HG03139 (cell line): ENCODE results near the gene RRAGC.
"Not testable (repeated sequence)": the region's sequence is repeated elsewhere in the genome, so short reads cannot be mapped to it uniquely, and the experiment has no call there.

Experiments
- ATAC-seq: cut with Tn5 transposase; IDR thresholded peaks from one replicate; pipeline ENCODE4 v1.9.1; 2021; ENCODE audit not compliant: unreplicated experiment

RRAGC gene

GRCh38 chr1:38858833-38859560 lies 575 bp downstream of the RRAGC start:
- peak; percentile 27 for ATAC-seq

DNA sequence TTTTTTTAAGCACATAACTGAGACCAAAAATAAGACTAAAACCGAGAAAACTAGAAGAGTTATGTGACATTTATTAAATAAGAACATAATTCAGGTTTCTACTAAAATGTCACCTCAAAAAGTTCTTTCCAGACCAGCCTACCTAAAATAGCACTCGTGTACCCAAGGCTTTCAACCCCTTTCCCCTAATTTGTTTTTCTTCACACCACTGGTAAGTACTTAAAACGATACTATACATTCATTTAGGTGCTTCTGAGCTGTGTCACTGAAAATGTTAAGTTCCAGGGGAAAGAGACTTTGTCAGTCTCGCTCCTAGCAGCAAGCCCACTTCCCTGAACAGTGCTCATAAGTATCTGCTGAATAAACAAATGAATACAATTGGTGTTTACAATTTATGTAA lies 6.8 kb downstream of the RRAGC start:
- no peak for ATAC-seq

DNA sequence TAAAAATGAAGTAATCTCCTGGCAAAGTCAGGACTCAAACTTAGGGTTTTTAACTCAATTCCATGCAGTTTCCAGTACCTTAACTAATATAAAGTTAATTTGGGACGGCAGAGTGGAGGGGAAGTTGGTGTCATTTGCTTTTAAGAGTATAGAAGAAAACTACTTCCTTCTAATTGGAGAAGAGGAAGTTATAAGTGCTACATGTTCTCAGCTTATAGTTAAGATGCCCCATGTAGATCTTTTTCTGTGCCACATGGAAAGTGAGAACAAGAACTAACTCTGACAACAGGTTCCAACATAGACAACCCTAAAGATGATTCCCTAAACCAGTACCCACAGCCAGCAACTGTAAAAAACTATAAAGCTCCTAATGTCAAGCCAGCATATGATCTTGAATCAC lies 11.5 kb downstream of the RRAGC start:
- no peak for ATAC-seq

GRCh38 chr1:38846210-38846609 lies 13.4 kb downstream of the RRAGC start:
- no peak for ATAC-seq

GRCh38 chr1:38845088-38845487 lies 14.5 kb downstream of the RRAGC start:
- not testable (repeated sequence) for ATAC-seq

DNA sequence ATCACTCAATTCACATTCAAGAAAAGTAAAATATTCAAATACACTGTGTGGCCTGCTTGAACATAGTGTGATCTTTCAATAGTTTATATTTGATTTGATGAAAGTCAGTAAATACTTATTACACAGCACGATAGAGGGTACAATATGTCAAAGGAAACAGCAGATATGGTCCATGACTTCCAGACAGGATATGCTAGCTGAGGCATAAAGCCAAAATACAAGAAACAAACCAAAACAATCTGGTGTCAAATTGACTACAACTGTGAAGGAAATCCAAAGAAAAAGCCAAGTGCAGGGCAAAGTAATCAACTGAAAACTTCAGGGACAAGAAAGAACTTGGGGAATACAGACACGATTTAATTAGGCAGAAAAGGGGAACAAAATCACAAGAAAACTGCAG lies 19.3 kb downstream of the RRAGC start:
- ATAC-seq, result no peak

- no peak for ATAC-seq
These were observed 20.2 kb downstream of the RRAGC start for GRCh38 chr1:38839363-38839762.

DNA sequence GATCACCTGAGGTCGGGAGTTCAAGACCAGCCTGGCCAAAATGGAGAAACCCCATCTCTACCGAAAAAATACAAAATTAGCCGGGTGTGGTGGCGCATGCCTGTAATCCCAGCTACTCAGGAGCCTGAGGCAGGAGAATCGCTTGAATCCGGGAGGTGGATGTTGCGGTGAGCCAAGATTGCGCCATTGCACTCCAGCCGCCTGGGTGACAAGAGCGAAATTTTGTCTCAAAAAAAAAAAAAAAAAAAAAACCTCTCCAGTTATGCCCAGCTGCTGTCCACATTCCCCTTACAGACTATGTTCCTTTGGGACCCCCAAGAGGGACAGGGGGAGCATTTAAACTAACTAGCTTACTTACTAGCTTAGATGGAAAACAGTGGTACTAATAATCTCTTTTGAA lies 23.3 kb downstream of the RRAGC start:
- ATAC-seq, result not testable (repeated sequence)

- peak; percentile 63 for ATAC-seq
These were observed 24.4 kb downstream of the RRAGC start for GRCh38 chr1:38834937-38835827.

- no peak for ATAC-seq
These were observed 25.3 kb downstream of the RRAGC start for GRCh38 chr1:38834221-38834782.

DNA sequence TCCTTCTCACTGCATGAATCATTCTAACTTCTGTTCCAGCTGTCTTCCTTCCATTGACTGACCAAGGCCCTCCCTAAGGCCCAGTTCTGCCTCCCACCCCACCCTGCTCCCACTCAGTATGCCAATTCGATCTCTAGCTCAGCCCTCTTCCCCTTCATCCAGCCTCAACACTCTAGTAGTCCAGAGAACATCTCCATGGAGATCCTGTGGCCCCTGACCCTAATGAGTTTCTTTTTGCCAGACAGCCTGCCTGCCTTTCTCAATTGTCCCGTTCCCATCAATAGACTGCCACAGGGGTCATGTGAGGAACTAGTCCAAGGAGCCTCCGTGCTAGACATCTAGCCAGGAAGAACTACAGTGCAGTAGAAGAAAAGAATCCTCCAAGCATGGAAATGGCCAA lies 26.4 kb downstream of the RRAGC start:
- no peak for ATAC-seq

GRCh38 chr1:38832370-38832734 lies 27.2 kb downstream of the RRAGC start:
- ATAC-seq, result no peak

GRCh38 chr1:38831731-38832369 lies 27.7 kb downstream of the RRAGC start:
- ATAC-seq, result no peak

DNA sequence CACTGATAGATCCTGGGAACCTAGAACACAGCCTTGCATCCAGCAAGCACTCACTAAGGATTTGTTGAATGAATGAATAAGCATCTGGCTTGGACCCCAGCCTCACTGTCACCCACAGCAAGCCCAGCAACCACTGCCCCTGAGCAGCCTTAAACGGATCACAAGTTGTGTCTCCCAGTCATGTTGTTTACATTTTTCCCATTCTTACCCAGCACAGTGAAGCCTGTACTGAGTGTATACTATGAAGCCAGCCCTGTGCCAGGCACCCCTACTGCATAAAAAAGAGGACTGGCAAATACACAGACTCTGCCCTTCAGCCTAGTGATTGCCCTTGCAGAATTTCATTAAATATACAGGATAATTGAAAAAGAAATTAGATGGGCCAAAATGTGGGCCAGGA lies 30.2 kb downstream of the RRAGC start:
- no peak for ATAC-seq

DNA sequence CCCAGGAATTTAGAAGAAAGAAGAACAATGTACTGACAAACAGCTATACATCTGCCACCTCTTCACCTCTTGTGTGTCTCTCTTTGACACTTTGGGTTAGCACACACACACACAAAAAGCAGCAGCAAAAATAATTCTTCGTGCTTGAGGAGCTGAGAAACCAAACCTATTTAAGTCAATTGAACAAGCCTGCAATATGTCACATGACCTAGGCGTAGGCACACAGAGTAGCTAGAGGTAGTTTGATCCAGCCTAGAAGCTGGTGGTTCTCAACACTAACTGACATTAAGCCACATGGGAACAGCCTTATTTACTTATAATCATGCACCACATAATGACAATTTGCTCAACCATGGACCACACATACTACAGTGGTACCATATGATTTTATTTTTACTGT lies 32.3 kb downstream of the RRAGC start:
- ATAC-seq, result no peak

DNA sequence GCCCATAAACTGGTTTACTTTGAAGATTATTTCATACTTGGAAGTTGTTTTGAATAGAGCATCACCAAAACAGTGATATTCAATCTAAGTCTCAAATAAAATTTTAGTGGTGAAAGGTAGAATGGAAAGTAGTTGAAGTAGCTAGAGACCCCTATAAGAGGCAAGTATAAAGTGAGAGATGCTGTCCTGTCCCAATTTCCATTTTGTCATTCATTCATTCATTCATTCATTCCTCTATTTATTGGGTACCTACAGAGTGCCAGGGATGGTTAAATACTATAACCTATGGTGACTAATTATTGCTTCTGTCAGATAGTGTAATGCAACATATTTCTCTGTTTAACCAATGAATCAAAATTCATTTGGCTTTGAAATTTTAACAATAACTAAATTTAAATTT lies 32.7 kb downstream of the RRAGC start:
- ATAC-seq, result no peak

DNA sequence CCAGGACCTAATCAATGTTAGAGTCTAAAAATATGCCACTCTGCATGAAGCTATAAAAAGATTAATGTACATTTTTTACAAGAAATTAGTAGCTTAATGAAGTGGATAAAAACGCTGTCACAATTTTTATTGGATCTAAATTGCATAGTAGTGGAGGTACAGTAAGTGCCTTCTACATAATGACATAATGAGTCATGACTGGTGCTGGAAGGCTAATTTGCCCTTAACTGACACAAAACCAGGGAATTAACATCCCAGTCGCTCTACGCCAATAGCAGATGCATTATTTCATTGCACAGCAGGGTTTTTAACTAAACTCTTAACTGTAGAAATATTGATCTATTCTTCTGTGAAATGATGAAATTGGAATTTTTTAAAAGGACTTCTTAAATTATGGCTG lies 33.3 kb downstream of the RRAGC start:
- no peak for ATAC-seq

- no peak for ATAC-seq
These were observed 38.7 kb downstream of the RRAGC start for GRCh38 chr1:38820860-38821259.

DNA sequence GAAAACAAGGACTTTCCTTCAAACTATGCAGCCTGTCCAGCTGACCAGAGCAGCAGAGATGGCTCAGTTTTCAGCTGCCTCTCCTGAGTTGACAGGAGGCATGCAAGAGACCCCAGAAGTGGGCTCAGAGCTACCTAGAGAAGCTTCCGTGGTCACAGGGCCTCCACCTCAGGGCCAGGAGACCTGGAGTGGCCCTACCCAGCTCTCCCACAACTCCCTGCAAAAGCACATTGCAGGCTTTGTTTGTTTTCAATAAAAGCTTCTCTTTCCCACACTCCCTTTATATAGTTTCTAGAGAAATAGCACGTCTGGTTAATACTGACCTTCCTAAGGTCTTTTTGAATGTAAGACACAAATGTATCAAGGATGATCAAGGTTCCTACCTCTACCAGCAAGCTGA lies 40.1 kb downstream of the RRAGC start:
- no peak for ATAC-seq

DNA sequence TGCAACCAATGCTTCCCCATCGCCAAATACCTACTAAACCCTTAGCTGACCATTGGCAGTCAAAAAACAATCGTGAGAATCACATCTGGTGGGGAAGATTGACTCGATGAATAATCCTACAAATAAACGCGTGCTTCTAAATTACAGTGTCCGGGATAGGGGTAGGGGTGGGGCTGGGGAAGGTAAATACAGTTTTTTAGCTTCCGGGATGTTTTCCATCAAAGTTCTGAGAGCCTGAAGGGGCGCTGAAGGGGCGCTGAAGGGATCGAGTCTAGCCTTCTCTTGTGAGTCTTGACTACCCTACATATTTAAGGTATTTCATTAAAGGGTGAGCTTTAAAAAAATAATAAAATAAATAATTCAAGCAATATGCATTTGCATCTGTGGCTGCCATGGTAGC lies 40.5 kb downstream of the RRAGC start:
- ATAC-seq, result no peak

GRCh38 chr1:38818175-38818976 lies 41.2 kb downstream of the RRAGC start:
- ATAC-seq, result no peak
